Esophagus muscularis mucosa (tissue), 4 donors: ENCODE measurements around the gene FCHO2. TPM values are rescaled to one million over a fixed set of nuclear protein-coding genes. Genes with fewer than 3 reads are reported as not detected.

Experiments
- DNase-seq: peaks from one replicate; pipeline ENCODE4 v3.0.0-alpha.2; 2017; ENCODE audit errors: extremely low spot score
- H3K27ac ChIP-seq, 4 donors: fragments of 200-600 bp; sonication (generic); replicated peaks in 1 of 4; 1 replicate in 3 of 4; 2 replicates in 1 of 4; pipeline ENCODE4 v1.5.1; 2016 to 2019; ENCODE audit warnings: mild to moderate bottlenecking in 1 of 4
- H3K27me3 ChIP-seq, 4 donors: fragments of 200-600 bp; sonication (generic); one replicate each; pipeline versions ENCODE4 v1.5.1 to v1.6.0; 2016 to 2019
- H3K36me3 ChIP-seq, 4 donors: fragments of 200-600 bp; sonication (generic); one replicate each; pipeline ENCODE4 v1.5.1; 2016 to 2019
- H3K4me1 ChIP-seq, 4 donors: fragments of 200-600 bp; sonication (generic); one replicate each; pipeline ENCODE4 v1.5.1; 2016 to 2019
- H3K4me3 ChIP-seq, 4 donors: fragments of 200-600 bp; sonication (generic); 1 replicate in 2 of 4; 2 replicates in 2 of 4; pipeline ENCODE4 v1.5.1; 2016 to 2019; ENCODE audit warnings: mild to moderate bottlenecking in 4 of 4, moderate library complexity in 1 of 4
- H3K9me3 ChIP-seq, 4 donors: fragments of 200-600 bp; sonication (generic); 1 replicate in 3 of 4; 2 replicates in 1 of 4; pipeline ENCODE4 v1.5.1; 2016 to 2019
- EP300 ChIP-seq: sonication (generic); formaldehyde crosslinking; IDR thresholded peaks from one replicate; pipeline ENCODE4 v1.6.1; 2017; ENCODE audit warnings: antibody characterized with exemption
- POLR2A ChIP-seq: fragments of 450-650 bp; IDR thresholded peaks from one replicate; pipeline ENCODE4 v1.6.1; 2017; ENCODE audit warnings: antibody characterized with exemption, moderate library complexity, mild to moderate bottlenecking, low read depth
- POLR2AphosphoS5 ChIP-seq, 2 donors: sonication (generic); formaldehyde crosslinking; IDR thresholded peaks; one replicate each; pipeline ENCODE4 v1.6.1; 2017; ENCODE audit warnings: antibody characterized with exemption in 2 of 2
- WGBS: methylation state at CpG from one replicate; pipeline ENCODE4 v1.1.5; 2018; 5-methylcytosine and 5-hydroxymethylcytosine counted together
- intact Hi-C: fragments of 100-400 bp; cut with DNase I; formaldehyde crosslinking; loops from one replicate; pipeline ENCODE4 v1.15.1; 2023
- total RNA-seq, 4 donors: library from RNA; depleted of rRNA; stranded (reverse); fragments of >200 nt; gene quantifications; one replicate each; pipeline versions ENCODE4 v1.1.0 to v1.2.1, GENCODE V29; 2016
- TF ChIP-seq, protein P1 (sequence below), 3 experiments: fragments of 200-600 bp in 2 of 3; fragments of 450-650 bp in 1 of 3; sonication (generic) in 2 of 3; IDR thresholded peaks; one replicate each; pipeline ENCODE4 v1.5.1; 2017 to 2019; ENCODE audit warnings: antibody characterized with exemption in 3 of 3, mild to moderate bottlenecking in 2 of 3, moderate library complexity in 1 of 3

FCHO2 gene
- total RNA-seq, 4 donors from 2014 or later: 19.7 to 26.6 (median 23.1) TPM

GRCh38 chr5:73112359-73112758 lies 156.5 kb downstream of the FCHO2 start:
- intact Hi-C loops: no loop called here
- no peaks in the 10 kb centered on the region for H3K27me3 ChIP-seq
- no peaks in the 10 kb centered on the region for H3K4me1 ChIP-seq

DNA sequence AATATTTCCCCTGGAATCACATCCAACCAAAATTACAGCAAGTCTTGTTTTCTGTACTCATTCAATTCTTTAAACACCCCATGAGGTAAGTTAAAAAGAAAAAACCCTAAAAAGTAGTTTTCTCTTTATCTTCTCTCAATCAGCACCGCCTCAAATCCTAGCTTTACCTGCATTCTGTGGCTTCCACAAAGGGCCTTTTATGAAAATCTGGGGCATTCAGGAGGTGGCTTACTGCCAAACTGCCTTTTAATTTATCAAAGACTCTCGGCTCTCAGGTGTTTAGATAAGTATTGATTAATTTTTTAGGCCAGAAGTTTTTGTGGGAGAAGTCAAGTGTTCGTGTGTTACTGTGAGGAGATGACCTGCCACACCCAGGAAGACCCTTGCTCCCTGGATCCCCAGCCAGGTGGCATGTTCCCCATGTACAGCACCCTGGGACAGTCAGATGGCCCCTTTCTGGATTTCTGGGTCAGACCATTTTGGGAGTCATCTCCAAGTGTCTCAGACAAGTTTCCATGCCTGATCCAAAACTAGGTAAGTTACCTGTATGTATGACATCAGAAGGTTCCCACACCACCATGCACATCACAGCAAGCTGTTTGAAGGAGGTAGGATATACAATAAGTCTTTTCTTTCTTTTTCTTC lies 158.3 kb downstream of the FCHO2 start:
- Histone ChIP-seq H3K4me3 (no peak overlapping the region), H3K27ac (no peak overlapping the region), H3K36me3 (no peaks in the 10 kb centered on the region), H3K4me1 (no peaks in the 10 kb centered on the region), H3K9me3 (peaks cover 0 to 7% (median 0%) of the 10 kb centered on the region in 4 donors), H3K27me3 (no peaks in the 10 kb centered on the region)
- intact Hi-C loops: no loop called here
- 72% methylated on average over 3 of the region's 3 CpGs for WGBS
- TF ChIP-seq EP300 (no peak), POLR2AphosphoS5 (IDR thresholded peaks at IDR 0.05) (no peak), POLR2A (no peak)
- TF ChIP-seq, protein P1, sequence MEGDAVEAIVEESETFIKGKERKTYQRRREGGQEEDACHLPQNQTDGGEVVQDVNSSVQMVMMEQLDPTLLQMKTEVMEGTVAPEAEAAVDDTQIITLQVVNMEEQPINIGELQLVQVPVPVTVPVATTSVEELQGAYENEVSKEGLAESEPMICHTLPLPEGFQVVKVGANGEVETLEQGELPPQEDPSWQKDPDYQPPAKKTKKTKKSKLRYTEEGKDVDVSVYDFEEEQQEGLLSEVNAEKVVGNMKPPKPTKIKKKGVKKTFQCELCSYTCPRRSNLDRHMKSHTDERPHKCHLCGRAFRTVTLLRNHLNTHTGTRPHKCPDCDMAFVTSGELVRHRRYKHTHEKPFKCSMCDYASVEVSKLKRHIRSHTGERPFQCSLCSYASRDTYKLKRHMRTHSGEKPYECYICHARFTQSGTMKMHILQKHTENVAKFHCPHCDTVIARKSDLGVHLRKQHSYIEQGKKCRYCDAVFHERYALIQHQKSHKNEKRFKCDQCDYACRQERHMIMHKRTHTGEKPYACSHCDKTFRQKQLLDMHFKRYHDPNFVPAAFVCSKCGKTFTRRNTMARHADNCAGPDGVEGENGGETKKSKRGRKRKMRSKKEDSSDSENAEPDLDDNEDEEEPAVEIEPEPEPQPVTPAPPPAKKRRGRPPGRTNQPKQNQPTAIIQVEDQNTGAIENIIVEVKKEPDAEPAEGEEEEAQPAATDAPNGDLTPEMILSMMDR (IDR thresholded peaks at IDR 0.05): no peak
- DNase-seq: peak; percentile 75

More at GRCh38 chr5:73112359-73112758, 156.5 kb downstream of the FCHO2 start:
- TF ChIP-seq POLR2AphosphoS5 (IDR thresholded peaks at IDR 0.05): no peak
- TF ChIP-seq POLR2A: no peak
- TF ChIP-seq EP300: no peak
- TF ChIP-seq, protein P1 (IDR thresholded peaks at IDR 0.05): no peak
- peaks cover 0 to 5% (median 0%) of the 10 kb centered on the region in 4 donors for H3K9me3 ChIP-seq
- 93% methylated on average over 1 of the region's 1 CpG for WGBS
- H3K4me3 ChIP-seq: no peak overlapping the region
- DNase-seq: peak; percentile 81
- no peak overlapping the region for H3K27ac ChIP-seq
- H3K36me3 ChIP-seq: no peaks in the 10 kb centered on the region

- Histone ChIP-seq H3K4me3 (no peak overlapping the region), H3K27ac (no peak overlapping the region), H3K27me3 (peaks cover 0 to 11% (median 0%) of the 10 kb centered on the region in 4 donors), H3K9me3 (peaks cover 0 to 7% (median 0%) of the 10 kb centered on the region in 4 donors), H3K36me3 (no peaks in the 10 kb centered on the region), H3K4me1 (peaks cover 4 to 10% (median 8%) of the 10 kb centered on the region in 4 donors)
- DNase-seq: peak; percentile 82
- WGBS: 65% methylated on average over 3 of the region's 4 CpGs
- intact Hi-C loops: no loop called here
- no peak for TF ChIP-seq POLR2A
- TF ChIP-seq, protein P1 (IDR thresholded peaks at IDR 0.05): no peak
- TF ChIP-seq POLR2AphosphoS5 (IDR thresholded peaks at IDR 0.05): no peak
Observed at GRCh38 chr5:73115399-73116051, 159.7 kb downstream of the FCHO2 start.

DNA sequence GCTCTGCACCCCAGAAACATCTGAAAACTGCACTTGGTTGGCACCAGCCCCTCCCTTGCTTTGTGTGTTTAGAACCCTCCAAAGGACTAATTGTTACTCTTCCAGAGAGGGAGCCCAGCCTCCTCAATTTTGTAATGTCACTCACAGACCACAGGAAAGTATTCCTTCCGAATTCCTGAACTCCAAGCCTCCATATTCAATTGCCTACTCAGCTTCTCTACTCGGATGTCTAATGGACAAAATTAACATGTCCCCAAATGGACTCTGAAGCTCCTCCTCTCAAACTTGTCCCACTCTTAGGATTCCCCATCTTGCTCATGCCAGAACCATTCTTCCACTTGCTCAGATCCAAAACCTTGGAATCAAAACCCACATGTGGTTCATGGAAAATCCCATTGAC lies 160.7 kb downstream of the FCHO2 start:
- Histone ChIP-seq H3K4me1 (peaks cover 4 to 15% (median 14%) of the 10 kb centered on the region in 4 donors), H3K27me3 (peaks cover 0 to 20% (median 0%) of the 10 kb centered on the region in 4 donors), H3K27ac (no peak overlapping the region), H3K4me3 (no peak overlapping the region), H3K9me3 (peaks cover 0 to 7% (median 0%) of the 10 kb centered on the region in 4 donors), H3K36me3 (no peaks in the 10 kb centered on the region)
- TF ChIP-seq POLR2AphosphoS5 (IDR thresholded peaks at IDR 0.05) (no peak), POLR2A (no peak), EP300 (no peak)
- TF ChIP-seq, protein P1 (IDR thresholded peaks at IDR 0.05): no peak
- WGBS: 87% methylated on average over 2 of the region's 2 CpGs
- intact Hi-C loops: no loop called here
- DNase-seq: no peak
